ENCODE results near the gene TBL3.

Gene TBL3

DNA sequence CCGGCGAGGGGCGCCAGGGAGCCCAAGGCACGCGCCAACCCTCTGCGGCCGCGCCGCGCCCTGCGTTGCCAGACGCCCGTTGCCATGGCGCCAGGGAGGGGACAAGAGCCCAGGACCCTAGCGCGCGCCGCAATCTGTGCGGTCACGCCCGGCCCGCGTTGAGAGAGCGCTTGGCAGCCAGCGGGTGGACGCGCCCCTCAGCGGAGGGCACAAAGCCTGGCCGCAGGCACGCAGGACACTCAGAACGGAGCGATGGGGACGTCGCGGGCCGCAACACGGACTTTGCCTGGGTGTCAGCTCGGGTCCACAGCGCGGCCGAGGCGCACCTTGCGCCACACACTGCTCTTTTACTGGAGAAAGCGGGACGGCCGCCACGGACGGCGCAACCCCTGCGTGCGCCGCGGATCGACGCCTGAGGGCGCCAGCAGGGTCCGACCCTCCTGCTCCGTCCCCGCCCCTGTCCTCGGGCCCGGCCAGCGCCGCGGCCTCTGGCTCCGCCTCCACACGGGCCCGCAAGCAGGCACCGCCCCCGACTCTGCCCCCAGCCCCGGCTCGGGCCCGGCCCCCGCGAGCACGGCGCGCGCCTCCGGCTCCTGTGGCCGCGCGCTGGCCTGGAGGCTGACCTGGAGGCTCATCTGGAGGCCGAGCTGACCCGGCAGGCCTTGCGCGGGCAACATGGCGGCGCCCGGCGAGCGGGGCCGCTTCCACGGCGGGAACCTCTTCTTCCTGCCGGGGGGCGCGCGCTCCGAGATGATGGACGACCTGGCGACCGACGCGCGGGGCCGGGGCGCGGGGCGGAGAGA, 11.9 kb downstream of the TBL3 start, which contains the start of gene GFER:
GFER (plus strand) TSS at position 650 of the 803 bp plus-strand sequence; CDS start at position 676, 26 bp downstream.
- Histone ChIP-seq H2AFZ (ENCODE audit: low read length) (peak within 1 kb of the TSS; percentile 78; the same call in 1 of the 2 replicates), H3K79me2 (ENCODE audit: insufficient read depth, low read length) (peaks cover 21% of the 10 kb centered on the region), H4K20me1 (ENCODE audit: insufficient read depth, low read length, poor library complexity, severe bottlenecking) (no peaks in the 10 kb centered on the region), H3K9me3 (ENCODE audit: insufficient read depth, low read depth, low read length) (no peaks in the 10 kb centered on the region), H3K9ac (ENCODE audit: low read depth, low read length, poor library complexity, severe bottlenecking) (peak within 1 kb of the TSS; percentile 88), H3K36me3 (ENCODE audit: insufficient read depth, low read length) (no peaks in the 10 kb centered on the region; the same call in 1 of the 2 replicates), H3K4me1 (ENCODE audit: insufficient read depth, low read length, poor library complexity, severe bottlenecking) (no peaks in the 10 kb centered on the region), H3F3A (ENCODE audit: low read depth) (no peaks in the 10 kb centered on the region), H3K9me2 (replicated peaks; ENCODE audit: low read depth, low read length) (no peaks in the 10 kb centered on the region), H3K4me2 (ENCODE audit: low read depth, low read length, poor library complexity, severe bottlenecking) (peak within 1 kb of the TSS; percentile 89), H3K27me3 (ENCODE audit: insufficient read depth, low read length, poor library complexity, severe bottlenecking) (no peaks in the 10 kb centered on the region), H3K4me3 (ENCODE audit: low read length, poor library complexity, severe bottlenecking) (peak within 1 kb of the TSS; percentile 87)
- TF ChIP-seq EZH2phosphoT487 (IDR thresholded peaks at IDR 0.05; ENCODE audit: borderline replicate concordance): no peak
- TF ChIP-seq, protein P1, sequence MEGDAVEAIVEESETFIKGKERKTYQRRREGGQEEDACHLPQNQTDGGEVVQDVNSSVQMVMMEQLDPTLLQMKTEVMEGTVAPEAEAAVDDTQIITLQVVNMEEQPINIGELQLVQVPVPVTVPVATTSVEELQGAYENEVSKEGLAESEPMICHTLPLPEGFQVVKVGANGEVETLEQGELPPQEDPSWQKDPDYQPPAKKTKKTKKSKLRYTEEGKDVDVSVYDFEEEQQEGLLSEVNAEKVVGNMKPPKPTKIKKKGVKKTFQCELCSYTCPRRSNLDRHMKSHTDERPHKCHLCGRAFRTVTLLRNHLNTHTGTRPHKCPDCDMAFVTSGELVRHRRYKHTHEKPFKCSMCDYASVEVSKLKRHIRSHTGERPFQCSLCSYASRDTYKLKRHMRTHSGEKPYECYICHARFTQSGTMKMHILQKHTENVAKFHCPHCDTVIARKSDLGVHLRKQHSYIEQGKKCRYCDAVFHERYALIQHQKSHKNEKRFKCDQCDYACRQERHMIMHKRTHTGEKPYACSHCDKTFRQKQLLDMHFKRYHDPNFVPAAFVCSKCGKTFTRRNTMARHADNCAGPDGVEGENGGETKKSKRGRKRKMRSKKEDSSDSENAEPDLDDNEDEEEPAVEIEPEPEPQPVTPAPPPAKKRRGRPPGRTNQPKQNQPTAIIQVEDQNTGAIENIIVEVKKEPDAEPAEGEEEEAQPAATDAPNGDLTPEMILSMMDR (conservative IDR thresholded peaks at IDR 0.05; ENCODE audit: low read length): no peak; the same call in 1 of the 2 replicates

DNA sequence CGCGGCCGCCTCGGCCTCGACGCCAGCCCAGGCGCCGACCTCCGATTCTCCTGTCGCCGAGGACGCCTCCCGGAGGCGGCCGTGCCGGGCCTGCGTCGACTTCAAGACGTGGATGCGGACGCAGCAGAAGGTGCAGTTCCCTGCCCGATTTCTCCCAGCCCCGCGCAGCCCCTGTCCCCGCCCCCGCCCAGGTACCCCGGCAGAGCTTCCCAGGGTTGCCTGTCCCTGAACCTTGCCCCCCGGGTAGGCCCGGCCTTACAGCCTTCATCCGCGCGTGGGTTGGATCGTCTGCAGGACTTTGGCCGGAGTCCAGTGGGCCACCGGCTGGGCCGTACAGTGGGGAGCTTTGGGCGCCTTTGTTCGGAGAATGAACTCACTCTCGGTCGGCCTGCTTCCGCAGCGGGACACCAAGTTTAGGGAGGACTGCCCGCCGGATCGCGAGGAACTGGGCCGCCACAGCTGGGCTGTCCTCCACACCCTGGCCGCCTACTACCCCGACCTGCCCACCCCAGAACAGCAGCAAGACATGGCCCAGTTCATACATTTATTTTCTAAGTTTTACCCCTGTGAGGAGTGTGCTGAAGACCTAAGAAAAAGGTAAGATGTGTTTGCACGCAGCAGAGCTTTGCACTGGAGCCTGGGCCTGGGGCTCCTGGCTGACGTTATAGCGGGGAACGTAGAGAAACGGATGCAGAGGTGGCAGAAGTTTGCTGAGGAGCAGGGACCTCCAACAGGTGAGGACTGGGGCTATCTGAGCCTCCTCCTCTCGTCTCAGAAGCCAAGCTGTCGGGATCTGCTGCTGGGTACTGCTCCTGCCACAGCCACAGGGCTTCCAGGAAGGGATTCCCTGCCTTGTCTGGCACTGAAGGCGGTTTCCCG, 12.7 kb downstream of the TBL3 start:
- no peaks in the 10 kb centered on the region for H3F3A ChIP-seq (ENCODE audit: low read depth)
- H4K20me1 ChIP-seq (ENCODE audit: insufficient read depth, low read length, poor library complexity, severe bottlenecking): no peaks in the 10 kb centered on the region
- no peaks in the 10 kb centered on the region for H3K4me1 ChIP-seq (ENCODE audit: insufficient read depth, low read length, poor library complexity, severe bottlenecking)
- H3K27me3 ChIP-seq (ENCODE audit: insufficient read depth, low read length, poor library complexity, severe bottlenecking): no peaks in the 10 kb centered on the region
- no peaks in the 10 kb centered on the region for H3K9me2 ChIP-seq (replicated peaks; ENCODE audit: low read depth, low read length)
- no peaks in the 10 kb centered on the region; the same call in 1 of the 2 replicates for H3K36me3 ChIP-seq (ENCODE audit: insufficient read depth, low read length)
- TF ChIP-seq, protein P1 (conservative IDR thresholded peaks at IDR 0.05; ENCODE audit: low read length): no peak
- TF ChIP-seq EZH2phosphoT487 (IDR thresholded peaks at IDR 0.05; ENCODE audit: borderline replicate concordance): no peak
- H3K9ac ChIP-seq (ENCODE audit: low read depth, low read length, poor library complexity, severe bottlenecking): peak overlapping the region; percentile 88
- H3K4me2 ChIP-seq (ENCODE audit: low read depth, low read length, poor library complexity, severe bottlenecking): peak overlapping the region; percentile 89
- H2AFZ ChIP-seq (ENCODE audit: low read length): peak overlapping the region; percentile 60; the same call in 1 of the 2 replicates
- H3K9me3 ChIP-seq (ENCODE audit: insufficient read depth, low read depth, low read length): no peaks in the 10 kb centered on the region
- H3K4me3 ChIP-seq (ENCODE audit: low read length, poor library complexity, severe bottlenecking): peak overlapping the region; percentile 87
- H3K79me2 ChIP-seq (ENCODE audit: insufficient read depth, low read length): peaks cover 21% of the 10 kb centered on the region

DNA sequence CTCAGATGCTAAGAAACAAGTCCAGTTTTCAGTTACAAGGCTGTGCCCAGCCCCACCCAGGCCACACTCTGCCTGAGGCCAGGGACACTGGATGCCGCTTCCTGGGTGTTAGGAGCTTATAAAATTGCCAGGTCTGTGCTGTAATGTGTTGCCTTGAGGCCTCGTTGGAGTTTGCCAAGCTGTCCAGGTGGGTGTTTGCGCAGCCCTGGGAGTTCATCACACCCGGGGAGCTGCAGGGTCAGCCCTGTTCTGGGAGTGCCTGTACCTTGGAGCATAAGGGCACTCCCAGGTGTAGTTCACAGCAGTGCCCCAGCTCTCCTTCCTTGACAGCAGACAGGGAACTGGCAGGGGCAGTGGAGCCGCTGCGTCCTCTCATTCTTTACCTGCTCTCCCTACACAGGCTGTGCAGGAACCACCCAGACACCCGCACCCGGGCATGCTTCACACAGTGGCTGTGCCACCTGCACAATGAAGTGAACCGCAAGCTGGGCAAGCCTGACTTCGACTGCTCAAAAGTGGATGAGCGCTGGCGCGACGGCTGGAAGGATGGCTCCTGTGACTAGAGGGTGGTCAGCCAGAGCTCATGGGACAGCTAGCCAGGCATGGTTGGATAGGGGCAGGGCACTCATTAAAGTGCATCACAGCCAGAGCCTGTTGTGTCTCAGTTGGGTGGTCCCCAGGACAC, 13.8 kb downstream of the TBL3 start:
- no peaks in the 10 kb centered on the region for H3F3A ChIP-seq (ENCODE audit: low read depth)
- no peaks in the 10 kb centered on the region; the same call in 1 of the 2 replicates for H3K36me3 ChIP-seq (ENCODE audit: insufficient read depth, low read length)
- TF ChIP-seq, protein P1 (conservative IDR thresholded peaks at IDR 0.05; ENCODE audit: low read length): no peak
- no peak for TF ChIP-seq EZH2phosphoT487 (IDR thresholded peaks at IDR 0.05; ENCODE audit: borderline replicate concordance)
- H4K20me1 ChIP-seq (ENCODE audit: insufficient read depth, low read length, poor library complexity, severe bottlenecking): no peaks in the 10 kb centered on the region
- no peaks in the 10 kb centered on the region for H3K4me1 ChIP-seq (ENCODE audit: insufficient read depth, low read length, poor library complexity, severe bottlenecking)
- peak overlapping the region; percentile 89 for H3K4me2 ChIP-seq (ENCODE audit: low read depth, low read length, poor library complexity, severe bottlenecking)
- H3K79me2 ChIP-seq (ENCODE audit: insufficient read depth, low read length): peaks cover 21% of the 10 kb centered on the region
- H3K9me3 ChIP-seq (ENCODE audit: insufficient read depth, low read depth, low read length): no peaks in the 10 kb centered on the region
- H2AFZ ChIP-seq (ENCODE audit: low read length): no peak overlapping the region
- no peaks in the 10 kb centered on the region for H3K9me2 ChIP-seq (replicated peaks; ENCODE audit: low read depth, low read length)
- no peaks in the 10 kb centered on the region for H3K27me3 ChIP-seq (ENCODE audit: insufficient read depth, low read length, poor library complexity, severe bottlenecking)
- peak overlapping the region; percentile 87 for H3K4me3 ChIP-seq (ENCODE audit: low read length, poor library complexity, severe bottlenecking)
- peak overlapping the region; percentile 88 for H3K9ac ChIP-seq (ENCODE audit: low read depth, low read length, poor library complexity, severe bottlenecking)
